SK-MEL-5 (cell line): ENCODE results near the gene DAPK1. TPM values are rescaled to one million over a fixed set of nuclear protein-coding genes. Genes with fewer than 3 reads are reported as not detected.

ENCODE experiments used
- DNase-seq: peaks from one replicate; pipeline ENCODE4 v3.0.0-alpha.2; 2016; ENCODE audit warnings: low read depth, low spot score
- in situ Hi-C: cut with HindIII; loops from 2 replicates; pipeline ENCODE4 v1.10.0; 2016; ENCODE audit warnings: low sequenced_read_pairs, high pct_unique_total_duplicates, low pct_unique_long_range_greater_than_20kb
- total RNA-seq: library from RNA; depleted of rRNA; stranded (reverse); fragments of >200 nt; shearing (Covaris generic); gene quantifications from 2 replicates; pipeline ENCODE4 v1.2.3, GENCODE V29; 2014

Gene DAPK1
- total RNA-seq, 1 experiment from 2014 or later, result 38.1 TPM

GRCh38 chr9:87593359-87593980, 95.8 kb downstream of the DAPK1 start:
- DNase-seq, result no peak
- in situ Hi-C loops, result no loop called here

DNA sequence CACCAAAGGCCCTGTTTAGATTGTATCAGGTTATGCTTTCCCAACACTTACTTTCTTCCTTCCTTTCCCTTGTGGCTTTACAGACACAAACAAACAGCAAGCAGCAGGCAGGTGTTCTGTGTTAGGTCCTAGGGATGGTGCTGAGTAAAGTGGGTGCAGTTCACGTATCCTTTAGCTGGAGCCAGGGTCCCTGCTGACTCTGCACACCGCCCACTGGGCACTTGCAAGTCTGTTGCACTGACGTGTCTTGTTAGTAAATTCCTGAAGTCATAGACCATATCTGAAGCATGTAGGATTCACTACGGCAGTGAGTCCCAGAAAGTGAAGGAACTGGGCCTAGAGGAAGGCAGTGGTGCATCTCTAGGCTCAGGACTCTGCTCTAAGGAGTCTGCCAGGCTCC, 96.5 kb downstream of the DAPK1 start:
- no peak for DNase-seq
- in situ Hi-C loops, result no loop called here

GRCh38 chr9:87594662-87595061, 97.0 kb downstream of the DAPK1 start:
- DNase-seq, result no peak
- in situ Hi-C loops, result no loop called here

DNA sequence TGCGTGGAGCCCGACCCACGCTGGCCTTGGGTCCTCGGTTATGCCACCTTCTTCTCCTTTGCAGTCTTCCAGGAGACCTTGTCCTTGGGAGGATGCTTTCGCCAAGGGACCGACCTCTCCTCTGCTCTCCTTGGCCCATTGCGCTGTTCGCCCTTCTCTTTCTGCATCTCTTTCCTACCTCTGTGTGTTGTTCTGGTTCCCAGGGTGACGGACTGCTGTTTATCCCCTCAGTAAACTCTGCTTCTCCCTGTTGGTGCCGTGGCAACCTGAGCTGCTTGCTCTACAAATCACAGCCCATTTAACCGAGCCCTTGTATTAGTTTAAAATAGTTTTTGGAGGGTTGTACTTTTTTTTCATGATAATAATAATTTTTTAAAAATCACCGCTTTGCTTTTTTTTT, 97.9 kb downstream of the DAPK1 start:
- in situ Hi-C loops, result no loop called here
- DNase-seq, result no peak

DNA sequence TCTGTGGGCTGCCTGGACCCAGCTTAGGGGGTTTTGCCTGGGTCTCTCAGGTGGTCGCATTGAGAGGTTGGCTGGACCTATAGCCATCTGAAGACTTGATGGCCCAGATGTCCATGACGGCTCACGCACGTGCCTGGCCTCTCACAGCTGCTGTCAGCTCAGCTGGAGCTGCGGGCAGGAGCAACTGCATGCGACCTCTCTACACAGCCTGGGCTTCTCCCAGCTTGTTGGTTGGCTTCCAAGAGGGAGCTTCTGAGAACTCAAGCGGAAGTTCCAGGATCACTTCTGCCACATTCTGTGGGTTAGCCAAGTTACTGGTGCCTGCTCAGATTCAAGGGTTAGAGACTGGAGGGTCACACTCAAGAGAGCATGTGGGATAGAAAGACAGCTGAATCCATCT, 99.2 kb downstream of the DAPK1 start:
- in situ Hi-C loops, result no loop called here
- DNase-seq, result no peak

DNA sequence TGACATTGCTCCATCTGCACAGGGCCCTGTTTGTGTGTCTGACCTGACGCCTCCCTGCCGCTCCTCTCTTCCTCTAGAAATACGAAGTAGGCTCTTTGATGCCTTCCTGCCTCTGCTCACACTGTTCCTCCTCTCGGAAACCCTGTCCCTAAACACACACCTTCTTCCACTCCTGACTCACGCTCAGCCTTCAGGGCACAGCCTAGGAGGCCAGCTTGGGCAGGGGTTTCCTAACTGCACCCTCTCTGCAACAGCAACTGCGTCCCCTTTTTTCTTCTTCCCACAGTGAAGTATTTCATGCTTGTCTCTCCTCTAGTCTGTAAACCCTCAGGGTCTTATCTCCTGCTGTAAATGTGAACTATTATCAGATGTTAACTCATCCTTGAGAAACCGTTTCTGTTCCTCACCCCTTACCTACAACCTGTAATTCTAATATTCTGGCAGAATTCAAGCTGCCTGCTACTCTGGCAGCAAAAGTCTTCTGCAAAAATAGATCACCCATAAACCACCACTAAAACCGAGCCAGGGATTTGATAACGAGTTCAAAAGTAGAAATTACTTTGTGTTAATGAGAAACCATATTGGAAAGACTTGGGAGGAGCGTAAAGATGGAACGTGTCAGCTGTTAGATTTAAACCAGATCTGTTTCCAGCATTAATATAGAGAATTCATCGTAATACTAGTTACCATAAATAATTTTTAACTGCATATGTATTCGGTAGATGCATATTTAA, 100.2 kb downstream of the DAPK1 start:
- in situ Hi-C loops, result no loop called here
- DNase-seq, result no peak

DNA sequence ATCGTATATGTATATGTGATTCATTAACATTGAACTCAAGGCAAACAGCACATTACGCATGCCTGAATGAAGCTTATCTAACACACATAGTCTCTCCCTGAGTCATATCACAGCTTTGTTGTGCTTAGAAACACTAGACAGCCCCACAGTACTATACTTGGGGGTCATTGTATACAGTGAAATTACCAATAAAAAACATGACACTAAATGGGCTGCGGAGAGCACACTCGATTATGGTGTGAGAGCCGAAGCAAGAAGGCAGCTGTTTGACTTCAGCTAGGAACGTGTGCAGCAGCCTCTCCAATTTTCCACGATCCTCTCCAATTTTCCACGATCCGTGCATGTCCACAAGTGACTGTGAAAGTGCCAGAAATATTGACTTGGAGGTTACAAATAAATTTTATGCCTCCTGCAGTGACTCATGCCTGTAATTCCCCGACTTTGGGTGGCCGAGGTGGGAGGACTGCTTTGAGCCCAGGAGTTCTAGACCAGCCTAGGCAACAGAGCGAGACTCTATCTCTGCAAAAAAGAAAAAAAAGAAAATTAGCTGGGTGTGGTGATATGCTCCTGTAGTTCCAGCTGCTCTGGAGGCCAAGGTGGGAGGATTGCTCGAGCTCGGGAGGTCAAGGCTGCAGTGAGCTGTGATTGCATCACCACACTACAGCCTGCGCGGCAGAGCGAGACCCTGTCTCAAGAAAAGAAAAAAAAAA, 102.4 kb downstream of the DAPK1 start:
- no peak for DNase-seq

GRCh38 chr9:87601176-87601575, 103.5 kb downstream of the DAPK1 start:
- in situ Hi-C loops, result no loop called here
- no peak for DNase-seq

More for the DNA sequence above, 102.4 kb downstream of the DAPK1 start:
- in situ Hi-C loops, result no loop called here

DNA sequence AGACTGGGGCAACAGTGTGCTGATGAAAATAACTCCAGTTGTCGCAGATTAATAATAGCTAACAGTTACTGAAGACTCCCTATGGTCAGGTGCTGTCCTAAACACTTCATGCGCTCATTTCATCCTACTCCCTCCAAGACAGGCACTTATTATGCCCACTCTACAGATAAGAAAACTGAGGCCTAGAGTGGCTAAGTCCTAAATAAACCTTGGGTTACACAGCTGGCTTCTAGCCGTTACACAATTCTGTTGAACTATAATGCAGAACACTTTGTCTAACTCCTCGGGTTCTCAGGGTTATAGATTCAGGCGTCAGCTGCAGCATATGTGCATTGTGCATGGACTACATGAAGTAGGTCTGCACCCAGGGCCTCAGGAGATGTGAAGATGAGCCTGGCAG, 103.9 kb downstream of the DAPK1 start:
- DNase-seq, result no peak
- in situ Hi-C loops, result no loop called here

DNA sequence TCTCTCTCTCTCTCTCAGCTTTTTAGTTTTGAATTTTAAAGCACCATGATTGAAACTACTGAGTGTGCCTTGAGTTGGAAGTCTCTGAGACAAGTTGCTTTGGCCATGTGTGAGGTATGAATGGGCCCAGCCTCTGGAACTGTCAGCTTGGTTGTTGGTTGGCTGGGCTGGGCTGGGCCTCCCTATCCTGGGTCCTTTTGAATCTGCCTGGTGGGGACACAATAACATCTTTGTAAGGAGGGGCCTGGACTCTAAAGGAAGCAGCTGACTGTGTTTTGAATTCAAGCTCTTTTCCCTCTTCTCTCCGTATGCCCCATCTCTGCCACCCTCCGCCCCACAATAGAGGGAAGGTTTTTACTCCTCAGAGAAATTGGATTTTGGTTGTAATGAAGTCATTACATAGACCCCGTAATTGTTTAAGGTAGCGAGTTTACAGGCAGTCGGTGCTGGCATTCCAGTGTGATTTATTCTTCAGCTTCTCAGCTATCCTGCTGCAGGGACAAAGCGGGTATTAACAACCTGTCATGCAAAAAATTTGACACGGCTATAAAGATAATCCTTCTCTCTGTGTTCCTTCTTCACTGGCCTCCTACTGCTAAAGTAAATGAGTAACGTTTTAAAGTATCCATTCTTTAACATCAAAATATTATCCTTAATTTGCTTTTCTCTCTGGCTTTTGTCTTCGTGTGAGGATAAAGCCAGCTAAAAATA, 105.4 kb downstream of the DAPK1 start:
- no peak for DNase-seq
- in situ Hi-C loops, result no loop called here

GRCh38 chr9:87603854-87604490, 106.3 kb downstream of the DAPK1 start:
- no peak for DNase-seq
- in situ Hi-C loops, result no loop called here

GRCh38 chr9:87604886-87605588, 107.4 kb downstream of the DAPK1 start:
- in situ Hi-C loops, result no loop called here
- no peak for DNase-seq

DNA sequence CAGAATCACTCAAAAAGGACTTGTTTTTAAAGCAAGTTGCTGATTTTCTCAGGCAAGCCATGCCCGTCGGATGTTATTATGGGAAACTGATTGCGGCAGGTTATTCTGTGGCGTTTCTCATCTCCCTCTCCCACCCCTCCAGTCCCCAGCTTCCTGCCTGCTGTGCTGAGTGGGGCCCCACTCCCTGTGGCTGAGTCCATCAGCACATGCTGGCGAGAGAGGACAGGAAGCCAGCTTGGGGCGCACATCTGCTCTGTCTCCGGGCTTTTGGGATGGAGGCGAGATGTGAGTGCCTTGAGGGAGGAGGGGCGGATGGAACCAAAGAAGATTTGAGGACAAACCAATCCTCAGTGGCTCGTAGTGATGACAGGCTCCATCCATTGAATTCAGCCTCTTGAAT, 108.0 kb downstream of the DAPK1 start:
- no peak for DNase-seq
- in situ Hi-C loops, result no loop called here

DNA sequence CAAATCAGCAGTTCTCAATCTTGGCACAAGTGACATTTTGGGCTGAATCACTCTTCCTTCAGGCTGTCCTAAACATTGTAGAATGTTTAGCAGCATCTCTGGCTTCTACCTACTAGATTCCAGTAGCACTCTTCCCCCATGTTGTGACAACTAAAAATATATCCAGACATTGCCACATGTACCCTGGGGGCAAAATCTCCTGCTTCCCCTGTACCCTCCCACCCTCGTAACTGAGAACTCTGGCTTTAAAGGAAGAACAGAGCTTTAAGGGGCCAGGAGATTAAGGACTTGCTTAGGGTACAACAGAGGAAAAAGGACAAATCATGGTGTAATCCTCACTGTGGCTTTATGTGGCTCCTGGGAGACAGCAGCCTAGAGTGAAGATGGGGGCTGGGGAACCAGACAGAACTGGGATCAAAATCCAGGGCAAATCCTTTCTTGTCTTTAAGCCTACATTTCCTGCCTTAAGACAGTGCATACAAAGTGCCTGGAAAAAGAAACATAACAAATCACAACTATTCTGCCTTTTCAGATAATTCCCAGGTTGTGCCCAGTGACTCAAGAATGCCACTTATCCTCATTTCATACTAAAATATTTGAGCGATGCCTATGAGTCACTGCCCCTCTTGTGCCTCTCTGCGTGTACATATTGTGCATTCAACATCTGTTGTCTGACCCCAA, 109.3 kb downstream of the DAPK1 start:
- no peak for DNase-seq

GRCh38 chr9:87607859-87608258, 110.2 kb downstream of the DAPK1 start:
- in situ Hi-C loops, result no loop called here
- no peak for DNase-seq

More for the DNA sequence above, 109.3 kb downstream of the DAPK1 start:
- in situ Hi-C loops, result no loop called here

GRCh38 chr9:87609002-87609401, 111.3 kb downstream of the DAPK1 start:
- in situ Hi-C loops, result no loop called here
- no peak for DNase-seq

- in situ Hi-C loops, result no loop called here
These were observed 111.8 kb downstream of the DAPK1 start for GRCh38 chr9:87609486-87609885.

More at GRCh38 chr9:87609486-87609885, 111.8 kb downstream of the DAPK1 start:
- no peak for DNase-seq
